Measurements from ENCODE around the gene MAFG. TPM values are rescaled to one million over a fixed set of nuclear protein-coding genes. Genes with fewer than 3 reads are reported as not detected.

The MAFG gene
- polyA plus RNA-seq, 4 donors, result 9.6 to 14.8 (median 12.0) TPM

DNA sequence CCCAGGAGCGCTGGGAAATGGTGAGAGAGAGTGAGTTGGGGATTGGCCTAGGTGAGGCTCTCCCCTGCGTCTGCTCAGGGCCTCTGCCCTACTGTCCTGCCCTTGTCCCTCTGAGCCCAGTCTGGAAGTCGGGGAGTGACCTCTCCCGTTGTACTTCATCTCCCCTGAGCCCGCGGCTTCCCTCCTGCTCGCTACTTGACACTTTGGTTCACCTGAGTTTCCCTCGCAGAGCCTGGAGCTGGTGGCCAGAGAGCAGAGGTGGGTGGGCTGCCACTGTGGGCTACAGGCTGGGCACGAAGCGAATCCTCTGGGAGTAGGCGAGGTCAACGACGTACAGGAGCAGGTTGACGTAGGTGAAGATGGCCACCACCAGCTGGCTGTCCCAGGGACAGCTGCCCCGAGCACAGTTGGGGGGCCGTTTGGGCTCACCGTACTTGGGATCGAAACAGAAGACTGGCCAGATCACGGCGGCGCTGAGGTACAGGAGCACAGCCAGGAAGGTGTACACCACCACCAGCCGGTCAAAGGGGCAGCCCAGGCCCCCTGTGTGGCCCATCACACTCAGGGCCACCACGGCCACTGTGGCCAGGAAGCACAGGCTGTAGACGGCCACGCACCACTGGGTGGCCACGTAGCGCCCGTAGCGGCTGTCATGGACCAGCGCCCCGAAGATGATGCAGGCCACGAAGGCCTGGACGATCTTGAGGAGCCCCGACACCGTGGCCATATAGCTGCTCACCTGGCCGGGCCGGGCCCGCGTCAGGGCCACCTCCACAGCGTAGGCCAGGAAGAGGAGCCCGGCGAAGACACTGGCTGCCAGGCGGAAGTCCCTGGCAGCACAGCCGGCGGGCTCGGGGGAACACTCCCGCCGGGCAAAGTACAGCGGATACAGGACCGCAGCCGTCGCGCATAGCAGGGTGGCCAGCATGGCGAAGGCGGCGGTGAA, 13.3 kb upstream of the MAFG start:
- DNase-seq (ENCODE audit: low read depth in 4 of 4, low spot score in 3 of 4), result no peak

GRCh38 chr17:81939881-81940385, 12.4 kb upstream of the MAFG start:
- DNase-seq (ENCODE audit: low read depth in 4 of 4, low spot score in 3 of 4), result no peak

- no peak for DNase-seq (ENCODE audit: low read depth in 4 of 4, low spot score in 3 of 4)
Observed at GRCh38 chr17:81939218-81939617, 11.7 kb upstream of the MAFG start.

DNA sequence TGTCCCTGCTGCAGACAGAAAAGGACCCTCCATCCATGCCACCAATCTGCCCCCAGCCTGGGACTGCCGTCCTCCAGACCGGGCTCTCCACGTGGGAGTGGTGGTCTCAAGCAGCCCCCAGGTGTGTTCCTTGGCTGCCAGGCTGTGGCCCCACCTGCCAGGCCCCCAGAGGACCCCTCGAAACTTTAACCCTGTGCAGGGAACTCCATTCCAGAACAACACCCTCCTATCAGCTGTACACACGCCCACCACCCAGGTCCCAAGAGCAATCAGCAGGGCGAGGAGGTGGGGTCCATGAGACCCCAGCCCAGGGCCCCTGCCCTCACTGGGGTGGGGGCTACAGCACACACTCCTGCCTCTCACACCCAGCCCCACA, 8.2 kb upstream of the MAFG start:
- DNase-seq (ENCODE audit: low read depth in 4 of 4, low spot score in 3 of 4), result no peak

GRCh38 chr17:81934850-81935708, 7.5 kb upstream of the MAFG start:
- no peak for DNase-seq (ENCODE audit: low read depth in 4 of 4, low spot score in 3 of 4)

GRCh38 chr17:81934098-81934757, 6.7 kb upstream of the MAFG start:
- no peak for DNase-seq (ENCODE audit: low read depth in 4 of 4, low spot score in 3 of 4)

- DNase-seq (ENCODE audit: low read depth in 4 of 4, low spot score in 3 of 4), result no peak
Observed at GRCh38 chr17:81933178-81933699, 5.7 kb upstream of the MAFG start.

GRCh38 chr17:81932333-81932983, 4.9 kb upstream of the MAFG start:
- DNase-seq (ENCODE audit: low read depth in 4 of 4, low spot score in 3 of 4), result no peak

- DNase-seq (ENCODE audit: low read depth in 4 of 4, low spot score in 3 of 4), result no peak
Observed at GRCh38 chr17:81931557-81932332, 4.2 kb upstream of the MAFG start.

- DNase-seq (ENCODE audit: low read depth in 4 of 4, low spot score in 3 of 4), result no peak
Observed at GRCh38 chr17:81931189-81931556, 3.6 kb upstream of the MAFG start.

GRCh38 chr17:81930142-81931125, 2.9 kb upstream of the MAFG start:
- no peak for DNase-seq (ENCODE audit: low read depth in 4 of 4, low spot score in 3 of 4)

GRCh38 chr17:81929253-81930141, 2.0 kb upstream of the MAFG start:
- DNase-seq (ENCODE audit: low read depth in 4 of 4, low spot score in 3 of 4), result no peak

- no peak for DNase-seq (ENCODE audit: low read depth in 4 of 4, low spot score in 3 of 4)
Observed at GRCh38 chr17:81928544-81929252, 1.2 kb upstream of the MAFG start.

DNA sequence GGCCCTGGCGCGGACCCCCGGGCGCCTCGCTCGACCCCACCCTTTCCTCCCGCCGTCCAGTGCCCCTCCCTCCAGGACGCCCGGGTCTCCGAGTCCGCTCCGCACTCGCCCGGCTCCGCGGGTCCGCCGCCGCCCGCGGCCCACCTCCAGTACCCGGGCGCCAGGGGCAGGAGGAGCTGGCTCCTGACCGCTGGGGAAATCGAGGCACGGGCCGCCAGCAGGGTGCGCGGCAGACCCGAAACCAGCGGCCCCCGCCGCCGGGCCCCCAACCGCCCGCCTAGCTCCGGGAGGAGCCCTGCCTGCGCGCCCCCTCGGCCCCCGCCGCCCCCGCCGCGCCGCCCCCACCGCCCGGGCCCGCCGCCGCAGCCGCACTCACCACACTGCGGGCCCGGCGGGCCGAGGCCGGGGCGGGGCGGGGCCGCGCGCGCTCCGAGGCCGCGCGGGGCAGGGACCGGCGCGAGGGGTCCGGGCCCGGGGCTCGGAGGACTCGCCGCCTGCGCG, 333 bp downstream of the MAFG start:
- no peak for DNase-seq (ENCODE audit: low read depth in 4 of 4, low spot score in 3 of 4)

GRCh38 chr17:81926451-81927151, 934 bp downstream of the MAFG start:
- DNase-seq (ENCODE audit: low read depth in 4 of 4, low spot score in 3 of 4), result no peak

Data from left renal pelvis (tissue), 4 donors.